HG03135 (cell line): ENCODE results near the gene AMH.
"Not testable (repeated sequence)": the region's sequence is repeated elsewhere in the genome, so short reads cannot be mapped to it uniquely, and the experiment has no call there.

Experiments used
- ATAC-seq: cut with Tn5 transposase; IDR thresholded peaks from one replicate; pipeline ENCODE4 v1.9.1; 2021; ENCODE audit warnings: mild to moderate bottlenecking, moderate library complexity; ENCODE audit not compliant: unreplicated experiment

The AMH gene

GRCh38 chr19:2249010-2249866, at the start of gene AMH:
TSS of gene AMH (plus strand) at chr19:2249323. CDS start at chr19:2249333, 10 bp downstream.
- no peak for ATAC-seq

GRCh38 chr19:2199861-2200623, 49.1 kb upstream of the AMH start:
- no peak for ATAC-seq

GRCh38 chr19:2200624-2201294, 48.4 kb upstream of the AMH start:
- not testable (repeated sequence) for ATAC-seq

GRCh38 chr19:2201473-2202148, 47.5 kb upstream of the AMH start:
- ATAC-seq: no peak

DNA sequence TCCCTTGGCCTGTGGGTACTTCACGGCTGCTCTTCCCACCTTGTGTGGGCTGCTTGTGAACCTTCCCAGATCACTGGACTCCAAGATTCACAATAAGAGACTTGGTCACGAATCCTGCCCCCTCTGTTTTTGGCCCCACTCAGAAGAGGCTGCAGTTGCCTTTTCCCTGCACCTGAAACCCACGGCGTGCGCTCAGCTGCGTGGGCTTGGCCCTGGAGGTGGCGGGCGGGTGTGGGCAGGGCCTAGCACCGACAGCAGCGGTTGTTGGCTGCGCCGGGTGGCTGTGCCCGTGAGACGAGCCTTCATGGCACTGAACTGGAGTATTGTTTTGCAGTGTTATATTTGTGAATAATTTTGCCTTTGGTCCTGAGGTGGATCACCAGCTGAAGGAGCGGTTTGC, 46.8 kb upstream of the AMH start:
- no peak for ATAC-seq

DNA sequence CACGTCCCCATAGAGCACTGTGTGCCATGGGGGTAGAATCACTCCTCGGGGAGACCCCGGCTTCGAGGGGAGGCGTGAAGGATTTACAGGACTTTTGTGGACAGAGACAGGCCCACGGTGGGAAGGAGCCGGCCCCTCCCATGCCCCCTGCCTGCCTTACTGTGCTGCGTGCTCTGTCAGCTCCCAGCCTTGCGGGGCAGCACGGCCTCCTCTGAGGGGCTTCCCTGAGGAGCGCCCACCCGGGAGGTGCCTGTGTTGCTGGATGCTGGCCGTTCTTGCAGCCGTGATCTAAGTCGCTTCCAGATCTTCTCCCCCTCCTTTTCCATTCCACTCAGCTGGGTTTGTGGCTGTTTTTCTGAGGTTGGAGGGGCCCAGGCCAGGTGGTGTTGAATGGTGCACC, 42.1 kb upstream of the AMH start:
- ATAC-seq: no peak

DNA sequence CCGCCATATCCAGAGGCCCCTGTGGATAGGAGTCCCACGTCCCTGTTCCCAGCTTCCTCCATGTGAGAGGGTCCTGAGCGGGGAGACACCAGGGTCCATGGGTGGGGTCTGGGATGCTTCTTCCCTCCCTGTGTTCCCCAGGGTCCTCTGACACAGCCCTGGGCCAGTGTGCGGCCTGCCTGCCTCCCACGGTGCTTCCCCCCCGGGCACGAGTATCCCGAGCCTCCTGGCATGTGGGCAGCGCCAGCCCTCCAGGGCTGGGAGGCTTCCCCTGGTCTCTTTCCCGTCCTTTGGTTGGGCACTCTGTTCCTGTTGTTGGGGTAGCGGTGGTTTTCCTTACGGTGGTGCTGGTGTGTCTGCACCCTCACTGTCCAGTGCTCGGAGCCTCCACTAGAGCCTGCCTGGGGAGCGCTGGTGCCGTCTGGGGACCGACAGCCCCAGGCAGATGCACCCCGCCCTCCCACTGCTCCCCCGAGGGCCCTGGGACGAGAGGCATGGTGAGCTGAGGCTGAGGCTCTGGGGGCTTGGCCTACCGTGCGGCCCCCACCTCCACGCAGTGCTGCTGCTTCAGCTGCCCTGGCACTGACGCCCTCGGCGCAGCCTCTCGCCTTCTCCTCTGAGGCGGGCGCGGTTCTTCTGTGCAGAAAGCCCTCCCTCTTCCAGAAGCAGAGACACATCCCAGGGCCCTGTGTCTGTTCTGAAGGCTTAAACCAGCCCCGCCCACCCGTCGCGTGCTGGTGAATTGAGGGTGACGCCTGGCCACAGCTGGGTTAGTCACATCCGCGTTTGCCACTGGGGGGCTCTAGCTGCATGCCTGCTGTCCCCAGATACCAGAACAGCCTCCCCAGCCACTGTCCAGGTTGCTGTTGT, 40.9 kb upstream of the AMH start:
- no peak for ATAC-seq

- no peak for ATAC-seq
These were observed 40.1 kb upstream of the AMH start for GRCh38 chr19:2208975-2209374.

GRCh38 chr19:2209408-2209807, 39.7 kb upstream of the AMH start:
- ATAC-seq: no peak

GRCh38 chr19:2210206-2210605, 38.9 kb upstream of the AMH start:
- no peak for ATAC-seq

DNA sequence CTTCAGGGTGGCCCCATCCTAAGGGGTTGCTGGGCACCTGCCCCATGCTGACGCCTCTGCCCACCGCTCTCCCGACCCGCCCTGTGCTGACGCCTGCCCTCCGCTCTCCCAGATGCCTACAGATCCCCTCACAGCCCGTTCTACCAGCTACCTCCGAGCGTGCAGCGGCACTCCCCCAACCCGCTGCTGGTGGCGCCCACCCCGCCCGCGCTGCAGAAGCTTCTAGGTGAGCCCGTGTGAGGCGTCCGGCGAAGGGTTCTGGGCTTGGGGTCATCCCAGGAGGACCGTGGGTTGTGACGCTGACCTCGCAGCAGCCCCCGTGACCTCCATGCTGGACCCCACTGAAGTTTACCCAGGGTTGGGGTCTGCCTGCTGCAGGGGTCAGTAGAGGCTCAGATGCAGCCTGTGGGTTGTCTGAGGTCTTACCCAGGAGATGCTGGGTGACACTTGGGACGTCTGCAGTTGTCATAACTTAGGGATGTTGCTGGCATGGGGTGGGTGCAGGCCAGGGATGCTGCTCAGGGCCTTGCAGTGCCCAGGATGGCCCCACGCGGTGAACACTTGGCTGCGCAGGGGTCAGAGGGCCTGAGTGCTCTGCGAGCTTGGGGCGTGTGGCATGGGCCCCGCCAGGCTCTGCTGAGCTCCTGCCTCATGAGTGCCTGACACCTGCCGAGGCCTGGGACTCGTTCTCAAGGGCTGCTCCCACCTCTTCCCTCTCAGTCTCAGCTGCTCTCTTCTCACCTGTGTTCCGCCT, 38.0 kb upstream of the AMH start:
- no peak for ATAC-seq

DNA sequence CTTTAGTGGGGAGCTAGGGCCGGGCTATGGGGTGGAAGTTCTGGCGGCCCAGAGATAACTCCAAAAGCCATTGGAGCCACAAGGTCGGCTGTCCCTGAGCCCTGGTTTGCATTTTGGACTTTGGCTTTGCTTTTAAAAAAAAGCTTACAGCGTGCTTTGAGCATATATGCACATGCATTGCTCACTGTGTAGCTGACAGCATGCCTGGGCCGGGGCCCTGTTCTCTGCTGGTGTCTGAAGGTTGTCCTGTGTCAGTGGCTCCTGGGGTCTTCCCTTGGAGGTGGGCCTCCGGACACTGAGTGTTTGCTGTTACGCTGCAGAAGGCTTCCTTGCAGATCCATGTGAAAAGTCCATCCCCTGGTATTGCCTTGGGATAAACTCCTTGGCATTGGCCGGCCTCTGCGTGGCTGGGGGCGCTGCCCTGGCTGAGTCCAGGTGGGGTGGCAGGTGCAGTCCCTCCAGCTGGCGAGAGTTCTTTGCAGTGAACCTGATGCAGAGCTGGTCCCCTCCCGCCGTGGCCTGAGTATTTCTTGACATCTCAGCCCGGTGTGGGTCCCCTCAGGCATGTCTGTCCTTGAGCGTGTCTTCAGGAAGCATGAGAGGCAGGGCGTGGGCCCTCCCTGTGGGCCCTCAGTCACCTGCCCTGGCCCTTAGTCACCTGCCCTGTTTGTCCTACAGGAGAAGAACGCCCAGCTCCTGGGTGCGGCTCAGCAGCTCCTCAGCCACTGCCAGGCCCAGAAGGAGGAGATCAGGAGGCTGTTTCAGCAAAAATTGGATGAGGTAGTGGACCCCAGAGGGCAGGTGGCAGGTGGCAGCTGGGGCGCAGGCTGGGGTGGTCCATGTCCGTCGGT, 36.0 kb upstream of the AMH start:
- ATAC-seq: no peak

- ATAC-seq: no peak
These were observed 35.3 kb upstream of the AMH start for GRCh38 chr19:2213799-2214198.

DNA sequence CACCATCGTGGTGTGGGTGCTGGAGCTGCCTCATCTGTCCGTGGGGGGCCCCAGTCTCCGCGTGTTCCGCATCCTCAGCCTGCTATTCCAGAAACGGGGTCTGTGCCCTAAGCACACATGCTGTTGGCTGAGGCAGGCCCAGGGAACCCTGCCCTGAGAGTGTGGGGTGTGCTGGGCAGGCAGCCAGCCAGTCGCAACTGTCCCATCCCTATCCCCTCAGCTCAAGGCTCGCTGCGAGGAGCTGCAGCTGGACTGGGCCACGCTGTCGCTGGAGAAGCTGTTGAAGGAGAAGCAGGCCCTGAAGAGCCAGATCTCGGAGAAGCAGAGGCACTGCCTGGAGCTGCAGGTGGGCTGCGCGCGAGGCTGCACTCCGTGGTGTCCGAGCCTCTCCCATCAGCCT, 34.9 kb upstream of the AMH start:
- no peak for ATAC-seq

- ATAC-seq: no peak
These were observed 33.8 kb upstream of the AMH start for GRCh38 chr19:2215281-2215751.

DNA sequence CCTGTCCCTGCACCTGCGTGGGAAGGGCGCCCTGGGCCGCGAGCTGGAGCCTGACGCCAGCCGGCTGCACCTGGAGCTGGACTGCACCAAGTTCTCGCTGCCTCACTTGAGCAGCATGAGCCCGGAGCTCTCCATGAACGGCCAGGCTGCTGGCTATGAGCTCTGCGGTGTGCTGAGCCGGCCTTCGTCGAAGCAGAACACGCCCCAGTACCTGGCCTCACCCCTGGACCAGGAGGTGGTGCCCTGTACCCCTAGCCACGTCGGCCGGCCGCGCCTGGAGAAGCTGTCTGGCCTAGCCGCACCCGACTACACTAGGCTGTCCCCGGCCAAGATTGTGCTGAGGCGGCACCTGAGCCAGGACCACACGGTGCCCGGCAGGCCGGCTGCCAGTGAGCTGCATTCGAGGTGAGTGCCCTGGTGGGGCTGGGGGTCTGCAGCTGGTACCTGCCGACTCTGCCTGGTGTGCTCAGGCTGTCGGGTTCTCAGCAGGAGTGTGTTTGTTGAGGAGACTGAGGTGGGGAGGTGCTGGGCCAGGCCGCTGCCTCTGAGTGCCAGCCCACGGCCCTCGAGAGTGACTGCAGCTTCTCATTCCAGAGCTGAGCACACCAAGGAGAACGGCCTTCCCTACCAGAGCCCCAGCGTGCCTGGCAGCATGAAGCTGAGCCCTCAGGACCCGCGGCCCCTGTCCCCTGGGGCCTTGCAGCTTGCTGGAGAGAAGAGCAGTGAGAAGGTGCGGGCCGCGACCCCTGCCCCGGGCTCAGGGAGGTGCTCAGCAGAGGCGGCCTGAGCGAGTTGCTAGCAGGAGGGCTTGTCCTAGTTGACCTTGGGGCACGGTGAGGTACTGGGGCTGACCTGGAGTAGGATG, 32.5 kb upstream of the AMH start:
- no peak for ATAC-seq

GRCh38 chr19:2217591-2217990, 31.5 kb upstream of the AMH start:
- ATAC-seq: no peak
